SU-DHL-6 (cell line): ENCODE measurements around the gene PGC.

Source experiments
- CTCF ChIP-seq: fragments of 200-600 bp; sonication (generic); IDR thresholded peaks from one replicate; pipeline ENCODE4 v1.5.1; 2017; ENCODE audit warnings: antibody characterized with exemption, mild to moderate bottlenecking, low read length, moderate library complexity; ENCODE audit not compliant: insufficient read depth, poor library complexity, severe bottlenecking
- EZH2phosphoT487 ChIP-seq: fragments of 200-600 bp; sonication (generic), shearing (Covaris generic); conservative IDR thresholded peaks from 2 replicates; pipeline ENCODE4 v1.6.1; 2018; ENCODE audit warnings: mild to moderate bottlenecking, antibody characterized with exemption, low read length, moderate library complexity, mixed read lengths

GRCh38 chr6:41715795-41716515, 31.2 kb downstream of the PGC start:
- TF ChIP-seq EZH2phosphoT487 (no peak), CTCF (no peak)
